NCI-H446 (cell line): ENCODE measurements around the gene MCMBP.
"Not testable (repeated sequence)": the region's sequence is repeated elsewhere in the genome, so short reads cannot be mapped to it uniquely, and the experiment has no call there.

Source experiments
- DNase-seq, 2 experiments: peaks; one replicate each; lab custom pipeline; 2025; lab: John Stamatoyannopoulos, UW

Gene MCMBP, protein sequence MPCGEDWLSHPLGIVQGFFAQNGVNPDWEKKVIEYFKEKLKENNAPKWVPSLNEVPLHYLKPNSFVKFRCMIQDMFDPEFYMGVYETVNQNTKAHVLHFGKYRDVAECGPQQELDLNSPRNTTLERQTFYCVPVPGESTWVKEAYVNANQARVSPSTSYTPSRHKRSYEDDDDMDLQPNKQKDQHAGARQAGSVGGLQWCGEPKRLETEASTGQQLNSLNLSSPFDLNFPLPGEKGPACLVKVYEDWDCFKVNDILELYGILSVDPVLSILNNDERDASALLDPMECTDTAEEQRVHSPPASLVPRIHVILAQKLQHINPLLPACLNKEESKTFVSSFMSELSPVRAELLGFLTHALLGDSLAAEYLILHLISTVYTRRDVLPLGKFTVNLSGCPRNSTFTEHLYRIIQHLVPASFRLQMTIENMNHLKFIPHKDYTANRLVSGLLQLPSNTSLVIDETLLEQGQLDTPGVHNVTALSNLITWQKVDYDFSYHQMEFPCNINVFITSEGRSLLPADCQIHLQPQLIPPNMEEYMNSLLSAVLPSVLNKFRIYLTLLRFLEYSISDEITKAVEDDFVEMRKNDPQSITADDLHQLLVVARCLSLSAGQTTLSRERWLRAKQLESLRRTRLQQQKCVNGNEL

GRCh38 chr10:119872610-119872859, at the start of gene MCMBP:
TSS of gene MCMBP (minus strand) at chr10:119872843. CDS start at chr10:119872584, 259 bp downstream.
- no peak for DNase-seq

DNA sequence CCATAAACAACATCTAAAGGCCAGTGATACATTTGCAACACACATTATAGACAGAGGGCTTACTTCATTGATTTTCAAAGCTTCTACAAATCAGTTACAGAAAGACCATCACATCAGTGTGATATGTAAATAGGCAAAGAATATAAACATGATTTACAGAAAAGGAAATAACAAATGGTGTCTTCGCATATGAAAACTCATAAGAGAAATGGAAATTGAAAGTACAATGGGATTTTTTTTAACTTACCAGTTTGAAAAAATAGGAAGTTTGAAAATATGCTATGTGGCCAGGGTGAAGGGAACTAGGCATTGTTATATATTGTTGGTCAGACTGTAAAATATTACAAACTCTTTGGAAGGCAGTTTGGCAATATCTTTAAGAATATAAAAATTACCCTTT, 47.2 kb upstream of the MCMBP start:
- DNase-seq: no peak

DNA sequence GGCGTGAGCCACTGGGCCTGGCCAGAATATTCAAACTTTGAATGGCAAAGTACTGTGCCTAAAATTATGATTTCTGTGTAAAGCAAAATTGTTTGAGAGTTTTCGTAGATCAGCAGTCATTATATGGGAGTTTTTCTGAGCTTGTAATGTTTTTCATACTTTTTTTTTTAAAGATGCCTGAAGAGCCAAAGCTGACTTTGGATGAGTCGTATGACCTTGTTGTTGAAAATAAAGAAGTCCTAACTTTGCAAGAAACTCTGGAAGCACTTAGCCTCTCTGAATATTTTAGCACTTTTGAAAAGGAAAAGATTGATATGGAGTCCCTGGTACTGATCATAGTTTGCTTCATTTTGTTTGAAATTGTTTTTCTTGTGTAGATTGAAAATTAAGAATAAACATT, 46.6 kb upstream of the MCMBP start:
- no peak for DNase-seq

- DNase-seq: no peak
Observed at GRCh38 chr10:119917777-119918176, 45.1 kb upstream of the MCMBP start.

GRCh38 chr10:119910689-119911088, 38.0 kb upstream of the MCMBP start:
- no peak for DNase-seq

GRCh38 chr10:119908166-119908565, 35.5 kb upstream of the MCMBP start:
- no peak for DNase-seq

DNA sequence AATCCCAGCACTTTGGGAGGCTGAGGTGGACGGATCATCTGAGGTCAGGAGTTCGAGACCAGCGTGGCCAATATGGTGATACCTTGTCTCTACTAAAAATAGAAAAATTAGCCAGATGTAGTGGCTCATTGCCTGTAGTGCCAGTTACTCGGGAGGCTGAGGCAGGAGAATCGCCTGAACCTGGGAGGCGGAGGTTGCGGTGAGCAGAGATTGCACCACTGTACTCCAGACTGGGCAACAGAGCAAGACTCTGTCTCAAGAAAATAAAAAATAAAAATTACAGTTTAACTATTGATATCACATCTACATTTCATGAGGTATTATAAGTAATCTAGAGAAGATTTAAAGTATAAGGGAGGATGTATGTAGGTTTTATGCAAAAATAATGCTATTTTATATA, 35.1 kb upstream of the MCMBP start:
- not testable (repeated sequence) for DNase-seq

DNA sequence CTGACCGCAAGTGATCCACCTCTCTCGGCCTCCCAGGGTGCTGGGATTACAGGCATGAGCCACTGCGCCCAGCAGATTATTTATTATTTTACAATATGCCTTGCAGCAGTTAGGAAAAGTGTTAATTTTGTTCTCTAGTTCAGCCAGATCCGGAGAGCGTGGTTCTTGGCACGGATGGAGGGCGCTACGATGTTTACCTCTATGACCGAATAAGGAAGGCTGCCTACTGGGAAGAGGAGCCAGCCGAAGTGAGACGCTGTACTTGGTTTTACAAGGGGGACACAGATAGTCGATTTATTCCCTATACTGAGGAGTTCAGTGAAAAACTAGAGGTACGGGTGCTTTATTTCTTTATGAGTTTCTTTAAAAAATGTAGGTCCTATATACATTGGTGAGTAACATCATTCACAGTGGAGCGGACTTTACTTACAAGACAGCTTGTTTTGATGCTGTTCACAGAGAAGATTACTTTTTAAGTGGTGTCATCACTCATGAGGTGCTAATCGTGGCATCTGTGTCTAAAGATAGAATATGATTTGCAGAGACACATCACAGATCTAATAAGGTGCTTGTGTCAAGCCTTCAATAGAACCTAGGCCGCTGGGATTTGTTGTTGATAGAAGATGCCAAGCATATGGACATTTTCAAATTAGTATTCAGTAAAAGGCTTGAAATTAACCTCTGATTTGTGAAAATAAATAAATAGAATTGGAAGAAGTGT, 31.5 kb upstream of the MCMBP start:
- no peak for DNase-seq

GRCh38 chr10:119898577-119898976, 25.9 kb upstream of the MCMBP start:
- no peak for DNase-seq

DNA sequence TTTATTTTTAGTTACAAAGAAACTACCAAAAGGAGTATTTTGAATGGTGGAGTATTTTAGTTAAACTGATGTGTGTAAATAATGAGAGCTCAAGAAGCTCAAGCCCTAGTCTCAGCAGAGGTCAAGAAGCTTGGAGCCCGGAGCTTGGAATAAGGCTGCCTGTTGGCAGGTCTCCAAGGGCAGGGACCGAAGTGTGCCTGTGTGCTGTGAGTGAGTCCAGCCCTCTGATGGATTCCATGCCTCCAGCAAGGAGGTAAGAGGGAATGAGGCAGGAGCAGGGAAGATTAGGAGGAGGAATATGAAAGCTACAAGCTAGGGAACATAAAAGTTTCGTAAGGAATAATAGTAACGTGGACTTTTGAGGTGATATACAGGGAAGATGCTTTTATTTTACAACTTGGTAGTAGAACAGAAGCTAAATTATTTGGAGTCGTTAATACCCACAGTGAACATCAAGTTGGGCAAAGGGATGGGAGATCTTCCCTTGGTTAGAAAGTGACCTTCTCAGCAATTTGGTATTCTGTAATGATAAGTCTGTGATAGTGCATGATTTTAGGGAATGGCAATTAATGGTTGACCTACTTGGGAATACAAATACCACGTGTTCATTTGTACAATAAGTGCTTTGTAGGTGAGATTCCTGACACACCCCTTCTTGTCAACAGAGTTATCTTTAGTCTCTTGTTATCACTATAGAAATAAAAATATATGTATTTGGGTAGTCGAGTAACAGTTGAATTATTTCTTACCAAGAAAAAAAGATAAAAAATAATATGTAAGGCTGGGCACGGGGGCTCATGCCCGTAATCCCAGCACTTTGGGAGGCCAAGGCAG, 24.5 kb upstream of the MCMBP start:
- DNase-seq: peak in 1 of 2 experiments; percentile 11

DNA sequence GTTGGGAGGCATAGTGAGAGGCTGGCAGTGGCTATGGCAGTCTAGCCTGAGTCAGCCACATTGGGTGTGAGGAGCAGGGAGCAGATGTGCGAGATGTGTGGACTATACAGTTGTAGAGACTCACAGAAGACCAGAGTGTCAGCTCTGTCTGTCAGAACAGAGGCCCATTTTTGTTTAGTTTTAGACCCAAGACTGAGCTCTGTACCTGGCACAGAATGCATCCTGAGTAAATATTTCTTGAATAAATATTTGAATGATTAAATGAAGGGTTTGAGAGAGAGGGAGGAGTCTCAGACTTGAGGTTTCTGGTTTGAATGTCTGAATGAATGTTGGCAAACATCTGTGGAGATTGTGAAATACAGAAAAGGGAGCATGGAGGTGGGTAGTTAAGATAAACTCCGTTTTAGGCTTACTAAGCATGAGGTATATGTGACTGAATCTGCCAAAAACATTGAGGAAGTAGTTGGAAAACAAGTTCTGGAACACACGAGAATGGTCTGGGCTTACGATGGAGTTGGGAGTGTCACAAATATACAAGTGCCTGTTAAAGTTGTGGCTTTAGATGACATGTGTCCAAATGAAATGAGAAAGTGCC, 23.5 kb upstream of the MCMBP start:
- no peak for DNase-seq

GRCh38 chr10:119893845-119894427, 21.3 kb upstream of the MCMBP start:
- no peak for DNase-seq

DNA sequence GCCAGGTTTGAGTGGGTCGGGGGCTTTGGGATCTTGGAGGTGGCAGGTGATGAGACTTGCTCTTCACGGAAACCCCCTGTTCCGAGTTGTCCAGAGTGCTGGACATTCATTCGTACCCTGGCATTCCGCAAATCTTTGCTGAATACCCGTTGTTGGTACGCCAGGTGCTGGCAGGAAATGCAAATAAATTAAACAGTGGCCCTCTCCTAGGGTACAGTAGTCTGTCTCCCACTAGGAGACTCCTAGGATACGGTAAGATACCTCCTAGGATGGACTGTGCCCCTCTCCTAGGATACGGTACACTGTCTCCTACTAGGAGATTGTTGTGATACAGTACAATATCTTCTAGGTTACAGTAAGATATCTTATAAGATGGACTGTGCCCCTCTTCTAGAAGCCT, 20.4 kb upstream of the MCMBP start:
- no peak for DNase-seq

DNA sequence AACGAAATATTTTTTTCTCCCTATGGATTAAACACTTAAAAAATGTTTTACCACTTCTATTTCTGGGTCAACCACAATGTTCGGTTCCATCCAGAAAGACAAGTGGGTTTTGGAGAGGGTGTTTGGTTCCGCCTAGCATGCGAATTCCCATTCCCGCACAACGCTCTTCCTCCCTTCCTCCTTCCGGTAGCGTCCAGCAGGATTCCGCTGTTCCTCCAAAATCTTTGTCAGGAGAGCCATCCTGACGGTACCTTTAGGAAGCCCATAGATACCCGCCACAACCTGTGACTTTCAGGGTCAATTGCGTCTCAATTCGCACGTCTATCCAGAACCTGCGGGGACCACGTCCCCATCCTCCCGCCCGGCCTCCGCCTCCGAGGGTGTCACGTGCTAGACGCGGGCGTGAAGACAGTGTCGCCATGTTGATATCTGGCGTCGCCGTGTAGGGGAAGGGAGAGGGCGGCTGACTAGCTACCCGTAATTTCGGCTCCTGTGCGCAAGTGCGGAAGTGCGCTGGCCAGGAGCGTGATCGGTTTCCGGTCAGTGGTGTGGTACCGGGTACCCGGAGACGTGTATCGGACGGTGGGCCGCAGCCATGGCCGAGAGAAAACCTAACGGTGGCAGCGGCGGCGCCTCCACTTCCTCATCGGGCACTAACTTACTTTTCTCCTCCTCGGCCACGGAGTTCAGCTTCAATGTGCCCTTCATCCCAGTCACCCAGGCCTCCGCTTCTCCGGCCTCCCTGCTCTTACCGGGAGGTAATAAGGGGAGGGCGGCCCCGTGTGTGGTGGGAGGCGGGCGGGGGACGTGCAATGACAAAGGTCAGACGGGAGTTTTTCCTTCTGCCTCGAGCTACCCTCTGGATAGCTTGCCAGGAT, 19.8 kb upstream of the MCMBP start, which contains the start of gene SEC23IP:
Gene SEC23IP (plus strand): TSS at position 543 of the 878 bp plus-strand sequence. CDS start 53 bp downstream, at position 596.
- DNase-seq: peak; percentile 52 to 84

GRCh38 chr10:119891849-119892187, 19.2 kb upstream of the MCMBP start:
- DNase-seq: not testable (repeated sequence)

DNA sequence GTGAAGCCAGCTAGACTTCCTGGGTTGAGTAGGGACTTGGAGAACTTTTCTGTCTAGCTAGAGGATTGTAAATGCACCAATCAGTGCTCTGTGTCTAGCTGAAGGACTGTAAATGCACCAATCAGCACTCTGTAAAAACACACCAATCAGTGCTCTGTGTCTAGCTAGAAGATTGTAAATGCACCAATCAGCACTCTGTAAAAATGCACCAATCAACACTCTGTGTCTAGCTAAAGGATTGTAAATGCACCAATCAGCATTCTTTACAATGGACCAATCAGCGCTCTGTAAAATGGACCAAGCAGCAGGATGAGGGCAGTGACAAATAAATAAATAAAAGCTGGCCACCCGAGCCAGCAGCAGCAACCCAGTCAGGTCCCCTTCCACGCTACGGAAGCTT, 17.7 kb upstream of the MCMBP start:
- DNase-seq: not testable (repeated sequence)

GRCh38 chr10:119889201-119889600, 16.6 kb upstream of the MCMBP start:
- not testable (repeated sequence) for DNase-seq

GRCh38 chr10:119888715-119889114, 16.1 kb upstream of the MCMBP start:
- not testable (repeated sequence) for DNase-seq

- DNase-seq: not testable (repeated sequence)
Observed at GRCh38 chr10:119886070-119886469, 13.4 kb upstream of the MCMBP start.

DNA sequence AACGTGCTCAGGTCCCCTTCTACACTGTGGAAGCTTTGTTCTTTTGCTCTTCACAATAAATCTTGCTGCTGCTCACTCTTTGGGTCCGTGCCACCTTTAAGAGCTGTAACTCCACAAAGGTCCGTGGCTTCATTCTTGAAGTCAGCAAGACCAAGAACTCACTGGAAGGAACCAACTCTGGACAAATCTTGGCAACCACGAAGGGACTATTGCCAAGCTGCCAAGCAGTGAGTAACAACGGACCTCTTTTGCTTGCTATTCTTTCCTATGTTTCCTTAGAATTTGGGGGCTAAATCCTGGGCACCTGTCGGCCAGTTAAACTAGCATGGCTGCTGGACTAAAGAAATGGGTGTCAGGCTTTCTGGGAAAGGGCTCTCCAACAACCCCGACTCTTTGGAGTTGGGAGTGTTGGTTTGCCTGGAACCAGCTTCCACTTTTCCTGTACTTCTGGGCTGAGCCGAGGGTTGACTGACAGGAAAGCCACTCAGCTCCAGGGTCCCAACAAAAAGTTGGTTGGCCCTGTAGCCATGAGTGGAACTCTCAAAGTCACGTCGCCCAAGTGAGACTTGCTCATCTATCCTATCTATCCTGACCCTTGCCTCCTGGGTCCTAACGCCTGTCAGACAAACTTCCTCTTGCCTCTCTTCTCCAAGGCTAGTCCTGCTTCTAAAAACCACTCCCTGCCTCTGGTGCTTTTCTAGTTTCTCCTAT, 11.4 kb upstream of the MCMBP start:
- not testable (repeated sequence) for DNase-seq
